H1 (cell line): ENCODE measurements around the gene C3orf20. TPM values are rescaled to one million over a fixed set of nuclear protein-coding genes. Genes with fewer than 3 reads are reported as not detected.

Experiments used
- CTCF ChIA-PET: fragments of 300-600 bp; sonication (Branson Sonifier 250); formaldehyde crosslinking; loops from one replicate; lab custom pipeline; 2021; ENCODE audit not compliant: partially characterized antibody; lab: Charles Lee
- POLR2A ChIA-PET: fragments of 300-600 bp; sonication (Branson Sonifier 250); formaldehyde crosslinking; loops from one replicate; lab custom pipeline; 2021; ENCODE audit warnings: inconsistent platforms; ENCODE audit not compliant: partially characterized antibody; lab: Charles Lee
- DNase-seq, 2 experiments: peaks; one replicate each; pipeline versions ENCODE4 v3.0.0 to v3.0.0-alpha.2; 2010 to 2022; ENCODE audit warnings: low spot score in 2 of 2, low read depth in 1 of 2, mixed read lengths in 1 of 2
- FAIRE-seq: peaks from 2 replicates; lab custom pipeline; 2011; peaks lifted over from hg19 to GRCh38; lab: Jason Lieb, UNC
- H2AFZ ChIP-seq: 2 replicates; pipeline ENCODE4 v1.8.1; 2012; ENCODE audit warnings: low read length, inconsistent platforms
- H2AK5ac ChIP-seq: 2 replicates; pipeline ENCODE4 v1.6.1; 2013; ENCODE audit warnings: low read depth, low read length
- H2BK120ac ChIP-seq: replicated peaks from 2 replicates; pipeline ENCODE3; 2013; ENCODE audit warnings: low read depth, low read length, inconsistent platforms
- H2BK12ac ChIP-seq: 2 replicates; pipeline ENCODE4 v1.6.1; 2013; ENCODE audit warnings: low read depth, low read length
- H2BK15ac ChIP-seq: 2 replicates; pipeline ENCODE4 v1.6.1; 2013; ENCODE audit warnings: low read length
- H2BK20ac ChIP-seq: 2 replicates; pipeline ENCODE4 v1.6.1; 2013; ENCODE audit warnings: low read length
- H2BK5ac ChIP-seq: 2 replicates; pipeline ENCODE4 v1.6.1; 2013; ENCODE audit warnings: low read depth, low read length
- H3K14ac ChIP-seq: 2 replicates; pipeline ENCODE4 v1.6.1; 2013; ENCODE audit warnings: inconsistent platforms; ENCODE audit not compliant: insufficient read length
- H3K18ac ChIP-seq: 2 replicates; pipeline ENCODE4 v1.6.1; 2013; ENCODE audit warnings: low read length; ENCODE audit errors: extremely low read depth
- H3K23ac ChIP-seq: 2 replicates; pipeline ENCODE4 v1.6.1; 2013; ENCODE audit warnings: inconsistent platforms; ENCODE audit not compliant: insufficient read length
- H3K23me2 ChIP-seq: 2 replicates; pipeline ENCODE4 v1.6.1; 2013; ENCODE audit warnings: low read depth, low read length
- H3K27ac ChIP-seq: 2 replicates; pipeline ENCODE4 v1.6.1; 2011; ENCODE audit warnings: low read depth, low read length, inconsistent platforms
- H3K27me3 ChIP-seq, 4 experiments: replicated peaks in 1 of 4; 1 replicate in 1 of 4; 2 replicates in 3 of 4; pipeline versions ENCODE4 v1.6.1 to v1.8.1; 2011 to 2013; ENCODE audit warnings: low read length in 3 of 4, mild to moderate bottlenecking in 3 of 4, inconsistent platforms in 2 of 4, mixed read lengths in 2 of 4, moderate library complexity in 1 of 4; ENCODE audit not compliant: control insufficient read depth in 3 of 4, insufficient read depth in 3 of 4; ENCODE audit errors: extremely low read depth in 1 of 4
- H3K36me3 ChIP-seq, 4 experiments: 2 replicates each; pipeline versions ENCODE4 v1.6.1 to v1.8.1; 2011 to 2013; ENCODE audit warnings: mild to moderate bottlenecking in 4 of 4, low read length in 3 of 4, moderate library complexity in 2 of 4, control low read depth in 1 of 4, inconsistent platforms in 1 of 4; ENCODE audit not compliant: insufficient read depth in 4 of 4, control insufficient read depth in 2 of 4
- H3K4ac ChIP-seq: replicated peaks from 2 replicates; pipeline ENCODE3; 2013; ENCODE audit warnings: low read length, low read depth, mixed read lengths, inconsistent platforms; ENCODE audit not compliant: insufficient read length
- H3K4me1 ChIP-seq, 4 experiments: replicated peaks in 1 of 4; 1 replicate in 1 of 4; 2 replicates in 3 of 4; pipeline versions ENCODE4 v1.6.1 to v1.8.1; 2011 to 2013; ENCODE audit warnings: low read length in 3 of 4, inconsistent platforms in 2 of 4, mixed read lengths in 1 of 4; ENCODE audit not compliant: insufficient read depth in 4 of 4, control insufficient read depth in 3 of 4
- H3K4me2 ChIP-seq, 2 experiments: 2 replicates each; pipeline versions ENCODE4 v1.6.1 to v1.8.1; 2011 to 2013; ENCODE audit warnings: low read depth in 2 of 2, low read length in 2 of 2, control low read depth in 1 of 2, inconsistent platforms in 1 of 2, mild to moderate bottlenecking in 1 of 2; ENCODE audit not compliant: insufficient read depth in 1 of 2
- H3K4me3 ChIP-seq, 4 experiments: fragments of 200-600, 300-600 bp in 1 of 4; sonication (generic), shearing (Covaris generic), sonication (Bioruptor Twin) in 1 of 4; 2 replicates each; pipeline versions ENCODE4 v1.5.1 to v1.8.1; 2011 to 2016; ENCODE audit warnings: low read length in 4 of 4, low read depth in 3 of 4, control low read depth in 2 of 4, inconsistent platforms in 2 of 4, mild to moderate bottlenecking in 2 of 4, mixed read lengths in 1 of 4, moderate library complexity in 1 of 4; ENCODE audit not compliant: insufficient read depth in 2 of 4; ENCODE audit errors: extremely low read depth in 1 of 4
- H3K56ac ChIP-seq: replicated peaks from 2 replicates; pipeline ENCODE3; 2013; ENCODE audit warnings: low read depth, mild to moderate bottlenecking, mixed read lengths, low read length, inconsistent platforms; ENCODE audit not compliant: insufficient read length
- H3K79me1 ChIP-seq: 2 replicates; pipeline ENCODE4 v1.6.1; 2013; ENCODE audit warnings: low read depth, low read length, control low read depth
- H3K79me2 ChIP-seq, 2 experiments: 2 replicates each; pipeline versions ENCODE4 v1.6.1 to v1.8.1; 2012 to 2013; ENCODE audit warnings: low read length in 2 of 2, mild to moderate bottlenecking in 2 of 2, inconsistent platforms in 1 of 2; ENCODE audit not compliant: insufficient read depth in 2 of 2, control insufficient read depth in 1 of 2
- H3K9ac ChIP-seq, 4 experiments: replicated peaks in 1 of 4; 1 replicate in 1 of 4; 2 replicates in 3 of 4; pipeline versions ENCODE4 v1.6.1 to v1.8.1; 2011 to 2013; ENCODE audit warnings: low read depth in 3 of 4, low read length in 3 of 4, control low read depth in 2 of 4, mild to moderate bottlenecking in 2 of 4, moderate library complexity in 2 of 4, inconsistent platforms in 1 of 4; ENCODE audit errors: extremely low read depth in 1 of 4
- H3K9me3 ChIP-seq, 2 experiments: 2 replicates each; pipeline versions ENCODE4 v1.6.1 to v1.8.1; 2012 to 2013; ENCODE audit warnings: mild to moderate bottlenecking in 2 of 2, moderate library complexity in 2 of 2, control low read depth in 1 of 2, inconsistent platforms in 1 of 2, low read depth in 1 of 2, low read length in 1 of 2, mixed read lengths in 1 of 2; ENCODE audit not compliant: insufficient read depth in 2 of 2
- H4K20me1 ChIP-seq, 2 experiments: replicated peaks in 1 of 2; 2 replicates each; pipeline versions ENCODE3 to v1.8.1; 2011 to 2013; ENCODE audit warnings: inconsistent platforms in 2 of 2, low read length in 2 of 2, mild to moderate bottlenecking in 1 of 2; ENCODE audit not compliant: insufficient read depth in 2 of 2, control insufficient read depth in 1 of 2
- H4K5ac ChIP-seq: 2 replicates; pipeline ENCODE4 v1.6.1; 2013; ENCODE audit warnings: low read length, low read depth, mixed read lengths, inconsistent platforms; ENCODE audit not compliant: insufficient read length
- H4K8ac ChIP-seq: 2 replicates; pipeline ENCODE4 v1.8.0; 2013; ENCODE audit warnings: mild to moderate bottlenecking, moderate library complexity, low read length, inconsistent platforms; ENCODE audit not compliant: insufficient read depth; ENCODE audit errors: extremely low read depth
- H4K91ac ChIP-seq: replicated peaks from 2 replicates; pipeline ENCODE3; 2013; ENCODE audit warnings: low read length, mixed read lengths, inconsistent platforms; ENCODE audit not compliant: insufficient read length
- BACH1 ChIP-seq: IDR thresholded peaks from 2 replicates; pipeline ENCODE4 v1.6.1; 2012; ENCODE audit warnings: low read length, improper control_type of control experiment
- WGBS, 2 experiments: shearing (Covaris generic) in 1 of 2; methylation state at CpG; one replicate each; pipeline versions ENCODE4 v1.1.6 to v1.1.7; 2013 to 2015; ENCODE audit warnings: low lambda C conversion rate in 2 of 2, mixed read lengths in 2 of 2, inconsistent platforms in 1 of 2, low coverage in 1 of 2, missing lambda C conversion rate in 1 of 2; ENCODE audit not compliant: insufficient replicate concordance in 2 of 2, insufficient coverage in 1 of 2, insufficient read length in 1 of 2; ENCODE audit errors: extremely low coverage in 1 of 2, missing lambda C conversion rate in 1 of 2; 5-methylcytosine and 5-hydroxymethylcytosine counted together
- polyA plus RNA-seq, 7 experiments: library from polyadenylated mRNA; depleted of rRNA in 3 of 7; stranded (reverse) in 5 of 7; unstranded in 2 of 7; fragments of >200 nt in 5 of 7; fragments of 200-250 nt in 2 of 7; gene quantifications; 1 replicate in 5 of 7; 2 replicates in 1 of 7; 4 replicates in 1 of 7; pipeline versions ENCODE4 v1.2.1 to v1.2.3, GENCODE V29; 2011 to 2013; ENCODE audit warnings: missing spikeins in 2 of 7, mixed read lengths in 2 of 7
- total RNA-seq: library from RNA; stranded (reverse); fragmentation: NEBNext Ultra II Directional; extraction: Animal tissue kit (Norgen Biotek cat#: 25700); gene quantifications from 2 replicates; pipeline ENCODE4 v1.2.1, GENCODE V29; 2021

The C3orf20 gene
- total and polyA plus RNA-seq, 2 of the 8 experiments (the other 6 are each of a cell fraction or from before 2014, with no cell fraction given), result not detected

GRCh38 chr3:14631687-14632441 is 43.1 kb upstream of the C3orf20 start:
- Histone ChIP-seq H3K23ac (no peak overlapping the region), H3K9me3 (no peaks in the 10 kb centered on the region), H3K4ac (no peak overlapping the region), H3K23me2 (peaks cover under 1% of the 10 kb centered on the region; the same call in 1 of the 2 replicates), H4K5ac (no peak overlapping the region), H3K18ac (no peak overlapping the region), H3K79me1 (no peaks in the 10 kb centered on the region; the same call in 1 of the 2 replicates), H3K27me3 (no peaks in the 10 kb centered on the region; a peak in 1 of 7 replicates), H2BK20ac (no peak overlapping the region), H3K9ac (no peak overlapping the region), H3K79me2 (no peaks in the 10 kb centered on the region), H2BK5ac (no peak overlapping the region), H2AK5ac (no peak overlapping the region), H2AFZ (no peak overlapping the region), H2BK12ac (no peak overlapping the region), H4K20me1 (no peaks in the 10 kb centered on the region), H3K4me2 (no peak overlapping the region), H2BK15ac (no peak overlapping the region)
- POLR2A ChIA-PET, result no interaction called here
- no peak for DNase-seq
- TF ChIP-seq BACH1, result no peak
- TF ChIP-seq, all 59 proteins: peak for 0
- Histone ChIP-seq H3K14ac (no peak overlapping the region), H3K36me3 (no peaks in the 10 kb centered on the region), H4K8ac (no peak overlapping the region; the same call in 1 of the 2 replicates), H3K4me3 (no peak overlapping the region), H3K4me1 (peaks cover 0 to 3% (median 0%) of the 10 kb centered on the region in 4 experiments; a peak in 3 of 7 replicates), H2BK120ac (no peak overlapping the region), H3K27ac (no peak overlapping the region), H4K91ac (no peak overlapping the region), H3K56ac (no peak overlapping the region)
- CTCF ChIA-PET, result interaction anchor here (0.7 to 3.2 kb wide), 18 partner anchors 9 to 283 kb away, joined by 3 to 19 read pairs (median 4); no protein-coding TSS in a partner anchor
- FAIRE-seq, result no peak
- 80% methylated on average over 8 of the region's 8 CpGs; no CpG with 5 or more reads in 1 of the 2 experiments for WGBS, 2 experiments
